Fibroblast of lung (primary cell): ENCODE data around the gene NCOA1. TPM values are rescaled to one million over a fixed set of nuclear protein-coding genes. Genes with fewer than 3 reads are reported as not detected.

Experiments used
- DNase-seq, 2 donors: peaks; one replicate each; pipeline versions ENCODE4 v3.0.0 to v3.0.0-alpha.2; 2010; ENCODE audit warnings: low read depth in 2 of 2
- H2AFZ ChIP-seq: 2 replicates; pipeline ENCODE4 v1.5.1; 2012; ENCODE audit warnings: low read length, control low read depth, inconsistent platforms
- H3K27ac ChIP-seq: 2 replicates; pipeline ENCODE4 v1.5.1; 2011; ENCODE audit warnings: low read length, control low read depth; ENCODE audit not compliant: insufficient read depth
- H3K27me3 ChIP-seq: 2 replicates; pipeline ENCODE4 v1.5.1; 2011; ENCODE audit warnings: mild to moderate bottlenecking, low read length; ENCODE audit not compliant: control insufficient read depth, insufficient read depth
- H3K36me3 ChIP-seq: 2 replicates; pipeline ENCODE4 v1.5.1; 2011; ENCODE audit warnings: low read length; ENCODE audit not compliant: control insufficient read depth, insufficient read depth
- H3K4me1 ChIP-seq: 2 replicates; pipeline ENCODE4 v1.5.1; 2011; ENCODE audit warnings: low read length; ENCODE audit not compliant: control insufficient read depth, insufficient read depth; ENCODE audit errors: extremely low read depth
- H3K4me2 ChIP-seq: 2 replicates; pipeline ENCODE4 v1.5.1; 2011; ENCODE audit warnings: low read length, control low read depth; ENCODE audit not compliant: insufficient read depth; ENCODE audit errors: extremely low read depth
- H3K4me3 ChIP-seq, 4 experiments: fragments of 200-600 bp in 1 of 4; sonication (generic) in 1 of 4; replicated peaks in 1 of 4; 2 replicates each; pipeline ENCODE4 v1.5.1; 2011 to 2016; ENCODE audit warnings: low read length in 4 of 4, low read depth in 3 of 4, mild to moderate bottlenecking in 3 of 4, control low read depth in 2 of 4, inconsistent platforms in 1 of 4, mixed read lengths in 1 of 4; ENCODE audit not compliant: insufficient read depth in 1 of 4; ENCODE audit errors: control extremely low read depth in 1 of 4
- H3K79me2 ChIP-seq: 2 replicates; pipeline ENCODE4 v1.5.1; 2012; ENCODE audit warnings: mild to moderate bottlenecking, low read length, inconsistent platforms; ENCODE audit not compliant: control insufficient read depth, insufficient read depth
- H3K9ac ChIP-seq: 2 replicates; pipeline ENCODE4 v1.5.1; 2011; ENCODE audit warnings: mild to moderate bottlenecking, low read length, control low read depth; ENCODE audit not compliant: insufficient read depth
- H3K9me3 ChIP-seq: 2 replicates; pipeline ENCODE4 v1.5.1; 2012; ENCODE audit warnings: low read depth, low read length; ENCODE audit not compliant: control insufficient read depth, insufficient read depth
- H4K20me1 ChIP-seq: 2 replicates; pipeline ENCODE4 v1.5.1; 2011; ENCODE audit warnings: low read length; ENCODE audit not compliant: control insufficient read depth, insufficient read depth; ENCODE audit errors: extremely low read depth
- CTCF ChIP-seq, 2 donors: IDR thresholded peaks in 1 of 2; conservative IDR thresholded peaks in 1 of 2; 1 replicate in 1 of 2; 2 replicates in 1 of 2; pipeline ENCODE4 v1.5.1; 2011 to 2012; ENCODE audit warnings: low read length in 2 of 2, control low read depth in 1 of 2, inconsistent platforms in 1 of 2, low read depth in 1 of 2, mild to moderate bottlenecking in 1 of 2
- EZH2 ChIP-seq: IDR thresholded peaks from 2 replicates; pipeline ENCODE4 v1.5.1; 2012; ENCODE audit warnings: low read length, control low read depth, mild to moderate bottlenecking; ENCODE audit errors: missing control alignments
- polyA plus RNA-seq, 2 donors: library from polyadenylated mRNA; depleted of rRNA in 1 of 2; stranded (reverse) in 1 of 2; unstranded in 1 of 2; fragments of >200 nt; gene quantifications; 2 replicates each; pipeline ENCODE4 v1.2.1, GENCODE V29; 2011 to 2012; ENCODE audit warnings: missing spikeins in 1 of 2
- total RNA-seq: library from RNA; depleted of rRNA; stranded (reverse); fragments of >200 nt; gene quantifications from 2 replicates; pipeline ENCODE4 v1.2.1, GENCODE V29; 2014

NCOA1 gene
- total and polyA plus RNA-seq, 2 donors (not counting 1 experiment from before 2014, with no cell fraction given): 15.5 to 19.8 TPM

GRCh38 chr2:24510771-24511170 lies 19.7 kb downstream of the NCOA1 start:
- no peaks in the 10 kb centered on the region for H3K9me3 ChIP-seq
- no peak for DNase-seq
- H3K4me1 ChIP-seq: peaks cover 2% of the 10 kb centered on the region
- no peak overlapping the region for H3K4me2 ChIP-seq
- H3K27me3 ChIP-seq: no peaks in the 10 kb centered on the region
- no peak overlapping the region for H3K9ac ChIP-seq
- no peak for TF ChIP-seq CTCF (conservative IDR thresholded peaks at IDR 0.05 in 1 of 2, IDR thresholded peaks at IDR 0.05 in 1 of 2; ENCODE audit: low read depth in 1 of 2, low read length in 2 of 2)
- no peak overlapping the region for H3K4me3 ChIP-seq
- no peaks in the 10 kb centered on the region for H4K20me1 ChIP-seq
- H2AFZ ChIP-seq: no peak overlapping the region
- H3K79me2 ChIP-seq: no peaks in the 10 kb centered on the region
- no peak overlapping the region for H3K27ac ChIP-seq
- no peaks in the 10 kb centered on the region for H3K36me3 ChIP-seq

- Histone ChIP-seq H3K9me3 (no peaks in the 10 kb centered on the region), H3K79me2 (no peaks in the 10 kb centered on the region), H3K36me3 (no peaks in the 10 kb centered on the region), H3K4me3 (no peak overlapping the region), H3K4me2 (no peak overlapping the region), H4K20me1 (no peaks in the 10 kb centered on the region), H3K27ac (no peak overlapping the region), H3K27me3 (no peaks in the 10 kb centered on the region), H3K4me1 (peaks cover 2% of the 10 kb centered on the region), H3K9ac (no peak overlapping the region), H2AFZ (no peak overlapping the region)
- TF ChIP-seq EZH2: no peak
- TF ChIP-seq CTCF (conservative IDR thresholded peaks at IDR 0.05 in 1 of 2, IDR thresholded peaks at IDR 0.05 in 1 of 2; ENCODE audit: low read depth in 1 of 2, low read length in 2 of 2): no peak
- no peak for DNase-seq
Measured at GRCh38 chr2:24511198-24511597, 20.1 kb downstream of the NCOA1 start.

- Histone ChIP-seq H3K9ac (no peak overlapping the region), H3K27ac (no peak overlapping the region), H3K4me3 (no peak overlapping the region), H4K20me1 (no peaks in the 10 kb centered on the region), H2AFZ (no peak overlapping the region), H3K4me2 (no peak overlapping the region), H3K36me3 (no peaks in the 10 kb centered on the region), H3K27me3 (no peaks in the 10 kb centered on the region), H3K9me3 (no peaks in the 10 kb centered on the region), H3K4me1 (peaks cover 2% of the 10 kb centered on the region), H3K79me2 (no peaks in the 10 kb centered on the region)
- TF ChIP-seq EZH2 (no peak), CTCF (conservative IDR thresholded peaks at IDR 0.05 in 1 of 2, IDR thresholded peaks at IDR 0.05 in 1 of 2; ENCODE audit: low read depth in 1 of 2, low read length in 2 of 2) (no peak)
- no peak for DNase-seq
Measured at GRCh38 chr2:24511894-24512293, 20.8 kb downstream of the NCOA1 start.
